ENCODE results near the gene SYCP3.

DNA sequence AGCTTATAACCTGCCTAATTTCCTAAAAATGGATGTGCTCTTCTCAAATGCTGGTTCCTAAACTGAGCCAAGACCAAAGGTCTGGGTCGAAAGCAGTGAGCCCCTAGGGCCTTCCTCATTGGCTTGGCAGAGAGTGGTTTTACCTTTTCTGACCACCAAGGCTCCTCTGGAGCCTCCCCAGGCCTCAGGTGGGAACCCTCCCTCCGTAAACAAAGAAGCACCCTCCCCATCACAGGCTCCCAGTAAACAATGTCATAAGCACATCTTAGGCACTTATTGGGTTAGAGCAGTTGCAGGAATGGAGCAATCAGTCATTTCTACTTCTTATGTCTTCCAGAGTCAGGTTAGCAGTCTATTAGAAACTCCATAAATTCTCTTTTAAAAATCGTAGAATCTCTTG is 35.8 kb downstream of the SYCP3 start:
- TF ChIP-seq POLR2A (IDR thresholded peaks at IDR 0.05) (no peak), EP300 (IDR thresholded peaks at IDR 0.05) (no peak)
- TF ChIP-seq, protein P1, sequence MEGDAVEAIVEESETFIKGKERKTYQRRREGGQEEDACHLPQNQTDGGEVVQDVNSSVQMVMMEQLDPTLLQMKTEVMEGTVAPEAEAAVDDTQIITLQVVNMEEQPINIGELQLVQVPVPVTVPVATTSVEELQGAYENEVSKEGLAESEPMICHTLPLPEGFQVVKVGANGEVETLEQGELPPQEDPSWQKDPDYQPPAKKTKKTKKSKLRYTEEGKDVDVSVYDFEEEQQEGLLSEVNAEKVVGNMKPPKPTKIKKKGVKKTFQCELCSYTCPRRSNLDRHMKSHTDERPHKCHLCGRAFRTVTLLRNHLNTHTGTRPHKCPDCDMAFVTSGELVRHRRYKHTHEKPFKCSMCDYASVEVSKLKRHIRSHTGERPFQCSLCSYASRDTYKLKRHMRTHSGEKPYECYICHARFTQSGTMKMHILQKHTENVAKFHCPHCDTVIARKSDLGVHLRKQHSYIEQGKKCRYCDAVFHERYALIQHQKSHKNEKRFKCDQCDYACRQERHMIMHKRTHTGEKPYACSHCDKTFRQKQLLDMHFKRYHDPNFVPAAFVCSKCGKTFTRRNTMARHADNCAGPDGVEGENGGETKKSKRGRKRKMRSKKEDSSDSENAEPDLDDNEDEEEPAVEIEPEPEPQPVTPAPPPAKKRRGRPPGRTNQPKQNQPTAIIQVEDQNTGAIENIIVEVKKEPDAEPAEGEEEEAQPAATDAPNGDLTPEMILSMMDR (IDR thresholded peaks at IDR 0.05): no peak
